Activated CD8-positive, alpha-beta memory T cell treated with anti-CD3 and anti-CD28 coated beads, Interleukin-2, amount 50 U/mL, for 24 hours (primary cell): ENCODE results near the gene AIF1L.
A peak's percentile ranks its signal among the peaks of the same experiment; 100 is the strongest.
"Not testable (repeated sequence)": the region's sequence is repeated elsewhere in the genome, so short reads cannot be mapped to it uniquely, and the experiment has no call there.

Source experiments
- DNase-seq: peaks from one replicate; pipeline ENCODE4 v3.0.0-alpha.2; 2020; ENCODE audit errors: extremely low read depth

Gene AIF1L

GRCh38 chr9:131121346-131121745 is 25.0 kb downstream of the AIF1L start:
- no peak for DNase-seq

DNA sequence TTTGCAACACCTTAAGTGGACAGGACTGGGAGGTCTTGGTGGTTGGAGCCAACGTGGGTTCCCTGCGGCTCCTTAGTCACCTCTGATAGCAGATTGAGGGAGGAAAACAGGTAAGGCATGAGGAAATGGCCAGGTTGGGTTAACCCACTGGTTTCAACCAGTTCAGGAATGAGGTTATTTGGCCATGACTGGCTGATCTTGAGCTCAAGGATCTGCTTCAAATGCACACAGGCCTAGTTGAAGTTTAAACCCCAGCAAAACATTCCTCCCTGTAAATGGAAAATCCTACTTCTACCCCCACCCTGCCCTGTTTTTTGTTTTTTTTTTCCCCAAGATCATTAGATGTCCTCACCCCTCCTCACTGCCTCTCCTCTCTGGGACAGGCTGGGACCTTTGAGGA is 25.8 kb downstream of the AIF1L start:
- no peak for DNase-seq

DNA sequence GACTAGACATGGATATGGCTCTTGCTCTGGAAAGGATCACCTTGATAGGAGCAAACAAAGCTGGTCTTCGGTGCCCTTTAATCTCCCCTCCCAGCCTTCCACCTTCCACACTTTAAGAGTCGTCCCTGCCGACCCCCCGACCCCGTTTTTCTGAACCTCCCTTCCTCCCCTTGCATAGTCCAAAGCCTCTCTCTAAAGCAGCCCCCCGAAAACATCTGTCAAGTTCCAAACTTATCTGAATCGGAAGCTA is 28.6 kb downstream of the AIF1L start:
- no peak for DNase-seq

GRCh38 chr9:131125288-131126058 is 29.1 kb downstream of the AIF1L start, which contains the start of gene NUP214:
Gene NUP214 (plus strand): TSS chr9:131125586. CDS start chr9:131125705, 119 bp downstream.
- peak; percentile 100 for DNase-seq

DNA sequence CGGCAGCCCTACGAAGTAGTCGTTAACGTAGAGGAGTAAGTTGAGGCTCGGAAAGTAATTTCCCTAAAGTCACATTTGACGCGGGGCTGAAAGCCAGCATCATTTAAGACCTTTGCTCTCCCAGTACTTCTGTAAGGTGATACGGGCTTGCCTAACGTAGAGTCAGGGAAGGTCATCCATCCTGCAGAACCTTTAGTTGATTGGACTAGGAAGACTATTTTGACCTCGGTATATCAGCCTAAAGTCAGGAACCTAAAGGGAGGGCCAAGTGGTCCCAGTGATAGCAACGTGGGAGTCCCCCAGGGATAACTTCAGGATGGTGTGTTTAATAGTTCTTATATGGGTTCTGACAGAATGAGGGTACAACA is 29.7 kb downstream of the AIF1L start:
- DNase-seq, result no peak

DNA sequence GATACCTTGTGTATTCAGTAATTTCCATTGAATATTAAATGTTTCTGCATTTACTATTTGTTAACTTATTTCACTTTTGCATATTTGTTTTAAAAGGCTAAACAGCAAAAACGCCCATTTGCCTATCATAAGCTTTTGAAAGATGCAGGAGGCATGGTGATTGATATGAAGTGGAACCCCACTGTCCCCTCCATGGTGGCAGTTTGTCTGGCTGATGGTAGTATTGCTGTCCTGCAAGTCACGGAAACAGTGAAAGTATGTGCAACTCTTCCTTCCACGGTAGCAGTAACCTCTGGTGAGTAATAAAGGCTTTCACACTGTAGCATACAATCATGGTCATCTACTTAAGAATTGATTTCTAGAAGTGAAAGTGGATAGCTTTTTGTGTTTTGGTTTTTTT is 32.9 kb downstream of the AIF1L start:
- no peak for DNase-seq

- DNase-seq, result no peak
Measured at GRCh38 chr9:131138676-131139075, 42.3 kb downstream of the AIF1L start.

- DNase-seq, result no peak
Measured at GRCh38 chr9:131140112-131140511, 43.8 kb downstream of the AIF1L start.

GRCh38 chr9:131140550-131140949 is 44.2 kb downstream of the AIF1L start:
- no peak for DNase-seq

GRCh38 chr9:131142160-131142559 is 45.8 kb downstream of the AIF1L start:
- no peak for DNase-seq

DNA sequence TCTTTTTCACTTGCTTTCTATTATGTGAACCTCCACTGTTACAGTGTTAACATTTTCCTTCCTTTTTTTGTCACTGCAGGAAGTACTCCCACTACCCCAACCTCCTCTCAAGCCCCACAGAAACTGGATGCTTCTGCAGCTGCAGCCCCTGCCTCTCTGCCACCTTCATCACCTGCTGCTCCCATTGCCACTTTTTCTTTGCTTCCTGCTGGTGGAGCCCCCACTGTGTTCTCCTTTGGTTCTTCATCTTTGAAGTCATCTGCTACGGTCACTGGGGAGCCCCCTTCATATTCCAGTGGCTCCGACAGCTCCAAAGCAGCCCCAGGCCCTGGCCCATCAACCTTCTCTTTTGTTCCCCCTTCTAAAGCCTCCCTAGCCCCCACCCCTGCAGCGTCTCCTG is 47.9 kb downstream of the AIF1L start:
- DNase-seq, result no peak

GRCh38 chr9:131145245-131145644 is 48.9 kb downstream of the AIF1L start:
- DNase-seq, result no peak

DNA sequence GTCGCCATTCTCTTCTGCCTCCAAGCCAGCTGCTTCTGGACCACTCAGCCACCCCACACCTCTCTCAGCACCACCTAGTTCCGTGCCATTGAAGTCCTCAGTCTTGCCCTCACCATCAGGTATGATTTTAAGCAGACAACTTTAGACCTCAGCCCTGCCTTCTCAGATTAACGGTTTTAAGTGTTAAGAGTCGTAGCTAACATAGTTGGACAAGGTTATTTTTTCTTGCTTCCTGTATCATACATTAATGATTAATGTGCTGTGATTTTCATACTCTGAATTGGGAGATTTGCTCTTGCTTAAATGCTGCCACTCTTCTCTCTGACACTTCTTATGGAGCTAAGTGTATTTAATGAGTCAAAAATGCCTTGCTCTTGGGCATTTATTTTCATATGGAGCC is 49.9 kb downstream of the AIF1L start:
- DNase-seq, result no peak

DNA sequence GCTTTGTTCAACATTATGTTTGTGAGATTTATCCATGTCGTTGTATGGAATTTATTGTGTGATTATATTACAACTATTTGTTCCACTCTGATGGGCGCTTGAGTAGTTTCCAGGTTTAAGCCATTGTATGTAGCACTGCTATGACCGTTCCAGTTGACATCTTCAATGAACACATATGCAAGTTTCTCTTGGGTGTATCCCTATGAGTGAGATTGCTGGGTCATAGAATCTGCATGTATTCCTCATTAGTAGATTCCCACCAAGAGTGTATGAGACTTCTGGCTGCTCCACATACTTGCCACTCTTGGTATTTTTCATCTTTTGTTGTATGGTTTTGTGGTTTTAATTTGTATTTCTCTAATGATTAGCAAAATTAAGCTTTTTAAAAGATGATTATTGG is 51.9 kb downstream of the AIF1L start:
- DNase-seq, result no peak

DNA sequence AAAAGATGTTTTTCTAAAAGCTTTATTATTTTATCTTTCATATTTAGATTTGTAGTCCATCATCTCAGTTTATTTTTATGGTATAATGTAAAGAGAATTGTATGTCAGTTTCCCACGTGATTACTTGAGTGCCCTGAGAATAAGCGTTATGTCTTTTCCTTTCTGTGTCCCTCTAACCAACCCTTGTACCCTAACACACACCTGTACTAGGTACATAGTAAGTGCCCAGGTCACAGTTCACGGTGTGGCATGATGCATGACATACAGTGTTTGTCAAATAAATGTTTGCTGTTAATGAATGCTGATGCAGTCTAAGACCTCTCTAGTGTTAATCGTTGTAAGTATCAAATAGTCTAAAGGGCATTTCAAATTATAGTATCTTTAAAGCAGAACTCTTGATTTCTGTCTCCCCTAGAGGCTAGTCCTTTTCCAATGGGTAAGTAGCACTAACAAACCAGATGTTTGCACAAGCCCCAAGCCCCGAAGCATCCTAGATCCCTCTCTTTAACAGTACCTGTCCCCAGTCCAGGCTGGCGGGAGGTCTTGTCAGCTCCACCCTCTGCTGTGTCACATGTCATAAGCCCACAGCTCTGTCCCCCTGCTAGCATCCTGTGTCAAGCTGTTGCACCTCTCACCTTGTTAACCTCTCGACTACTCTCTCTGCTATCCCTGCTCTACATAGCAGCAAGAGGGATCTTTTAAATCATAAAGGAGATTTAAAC is 52.8 kb downstream of the AIF1L start:
- DNase-seq, result no peak

DNA sequence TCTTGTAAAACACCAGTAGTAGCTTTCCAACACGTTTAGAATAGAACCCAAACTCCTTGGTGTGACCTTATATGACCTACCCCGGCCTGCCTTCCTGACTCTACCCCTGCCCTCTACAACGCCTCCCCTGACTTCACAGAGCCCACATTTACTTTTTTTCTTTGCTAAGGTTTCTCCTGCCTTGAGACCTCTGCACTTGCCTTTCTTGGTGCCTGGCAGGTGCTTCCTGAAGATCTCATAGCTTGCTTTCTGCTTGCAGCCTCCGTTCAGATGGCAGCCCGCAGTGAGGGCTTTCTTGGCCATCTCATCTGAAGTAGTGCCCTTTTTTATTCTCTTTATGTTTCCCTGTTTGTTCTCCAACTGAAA is 53.3 kb downstream of the AIF1L start:
- DNase-seq, result no peak

GRCh38 chr9:131153595-131153994 is 57.3 kb downstream of the AIF1L start:
- no peak for DNase-seq

- not testable (repeated sequence) for DNase-seq
Measured at GRCh38 chr9:131158673-131159072, 62.3 kb downstream of the AIF1L start.

- no peak for DNase-seq
Measured at GRCh38 chr9:131160416-131161112, 64.2 kb downstream of the AIF1L start.

DNA sequence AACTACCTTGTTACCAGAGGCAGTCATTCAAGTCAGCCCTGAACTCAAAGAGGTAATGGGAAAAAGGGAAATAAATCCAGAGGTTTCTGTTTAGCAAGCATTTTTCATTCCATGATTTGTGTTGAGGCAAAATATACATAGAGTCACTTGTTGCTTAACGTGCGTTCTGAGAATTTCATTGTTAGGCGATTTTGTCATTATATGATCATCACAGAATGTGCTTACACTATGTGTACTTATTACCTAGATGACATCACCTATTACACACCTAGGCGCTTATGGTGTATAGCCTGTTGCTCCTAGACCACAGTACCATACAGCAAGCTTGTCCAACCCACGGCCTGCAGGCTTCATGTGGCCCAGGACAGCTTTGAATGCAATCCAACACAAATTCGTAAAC is 65.3 kb downstream of the AIF1L start:
- no peak for DNase-seq

DNA sequence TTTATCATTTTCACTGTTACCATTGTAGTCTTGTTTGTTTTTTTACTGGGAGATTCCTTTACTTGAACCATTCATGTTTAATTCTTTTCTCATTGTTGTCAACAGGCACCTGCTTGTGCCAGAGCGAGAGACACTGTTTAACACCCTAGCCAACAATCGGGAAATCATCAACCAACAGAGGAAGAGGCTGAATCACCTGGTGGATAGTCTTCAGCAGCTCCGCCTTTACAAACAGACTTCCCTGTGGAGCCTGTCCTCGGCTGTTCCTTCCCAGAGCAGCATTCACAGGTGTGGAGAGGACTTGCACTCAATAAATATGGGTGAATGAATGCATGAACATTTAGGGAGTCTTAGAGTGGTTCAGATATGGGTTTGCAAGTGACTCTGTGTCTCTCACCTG is 66.6 kb downstream of the AIF1L start:
- no peak for DNase-seq

DNA sequence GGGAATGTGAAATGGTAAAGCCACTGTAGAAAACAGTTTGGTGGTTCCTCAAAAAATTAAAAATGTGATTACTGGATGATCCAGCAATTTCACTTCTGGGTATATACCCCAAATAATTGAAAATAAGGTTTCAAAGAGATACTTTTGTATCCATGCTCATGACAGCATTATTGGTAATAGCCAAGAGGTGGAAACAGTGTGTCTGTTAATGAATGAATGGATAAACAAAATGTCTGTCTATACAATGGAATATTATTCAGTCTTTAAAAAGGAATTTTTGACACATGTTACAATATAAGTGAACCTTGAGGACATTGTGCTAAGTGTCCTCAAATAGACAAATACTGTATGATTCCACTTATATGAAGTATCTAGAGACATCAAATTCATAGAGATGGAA is 69.2 kb downstream of the AIF1L start:
- DNase-seq, result no peak

DNA sequence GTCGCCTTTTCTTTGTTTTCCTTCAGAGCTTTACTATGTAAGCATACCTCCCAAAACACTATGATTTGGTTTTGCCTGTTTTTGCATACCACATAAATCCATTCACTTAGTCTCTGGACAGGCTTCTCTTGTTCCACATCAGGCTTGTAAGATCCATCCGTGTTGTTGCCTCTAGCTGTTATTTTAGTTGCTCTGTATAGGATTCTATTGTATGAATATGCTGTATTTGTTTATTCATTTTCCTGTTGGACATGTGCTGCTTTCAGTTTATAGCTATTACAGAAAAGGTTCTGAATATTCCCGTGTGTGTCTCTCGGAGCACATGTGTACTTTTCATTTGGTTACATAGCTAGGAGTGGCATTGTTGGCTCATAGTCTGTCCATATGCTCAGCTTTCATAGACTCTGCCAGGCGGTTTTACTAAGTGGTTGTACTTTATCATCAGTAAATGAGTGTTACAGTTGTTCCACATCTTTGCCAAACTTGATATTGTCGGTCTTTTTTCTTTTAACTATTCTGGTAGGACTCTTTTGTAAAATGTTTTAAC is 70.9 kb downstream of the AIF1L start:
- DNase-seq, result no peak
